Activated naive CD4-positive, alpha-beta T cell treated with anti-CD3 and anti-CD28 coated beads, Interleukin-2, amount 10 ng/mL, durations not matched to agents 7 days and 5 days (primary cell): ENCODE results near the gene NRROS.
"Not testable (repeated sequence)": the region's sequence is repeated elsewhere in the genome, so short reads cannot be mapped to it uniquely, and the experiment has no call there.

Experiments used
- CTCF ChIA-PET: fragments of 350-600 bp; sonication (Branson Sonifier 250); formaldehyde crosslinking; loops from one replicate; lab custom pipeline; 2021; ENCODE audit warnings: antibody characterized with exemption; lab: Charles Lee
- DNase-seq: peaks from one replicate; pipeline ENCODE4 v3.0.0-alpha.2; 2020
- H3K27ac Mint-ChIP-seq: one replicate; pipeline ENCODE4 v1.8.0; 2021; ENCODE audit warnings: mild to moderate bottlenecking, moderate library complexity, mixed read lengths
- H3K27me3 Mint-ChIP-seq: one replicate; pipeline ENCODE4 v1.8.0; 2021; ENCODE audit warnings: mild to moderate bottlenecking, mixed read lengths
- H3K36me3 Mint-ChIP-seq: one replicate; pipeline ENCODE4 v1.8.0; 2021; ENCODE audit warnings: mixed read lengths
- H3K4me1 Mint-ChIP-seq: one replicate; pipeline ENCODE4 v1.8.0; 2021; ENCODE audit warnings: mixed read lengths
- H3K4me3 Mint-ChIP-seq: one replicate; pipeline ENCODE4 v1.8.0; 2021; ENCODE audit warnings: mild to moderate bottlenecking, moderate library complexity, mixed read lengths
- H3K9me3 Mint-ChIP-seq: one replicate; pipeline ENCODE4 v1.8.0; 2021; ENCODE audit warnings: mixed read lengths

Gene NRROS

DNA sequence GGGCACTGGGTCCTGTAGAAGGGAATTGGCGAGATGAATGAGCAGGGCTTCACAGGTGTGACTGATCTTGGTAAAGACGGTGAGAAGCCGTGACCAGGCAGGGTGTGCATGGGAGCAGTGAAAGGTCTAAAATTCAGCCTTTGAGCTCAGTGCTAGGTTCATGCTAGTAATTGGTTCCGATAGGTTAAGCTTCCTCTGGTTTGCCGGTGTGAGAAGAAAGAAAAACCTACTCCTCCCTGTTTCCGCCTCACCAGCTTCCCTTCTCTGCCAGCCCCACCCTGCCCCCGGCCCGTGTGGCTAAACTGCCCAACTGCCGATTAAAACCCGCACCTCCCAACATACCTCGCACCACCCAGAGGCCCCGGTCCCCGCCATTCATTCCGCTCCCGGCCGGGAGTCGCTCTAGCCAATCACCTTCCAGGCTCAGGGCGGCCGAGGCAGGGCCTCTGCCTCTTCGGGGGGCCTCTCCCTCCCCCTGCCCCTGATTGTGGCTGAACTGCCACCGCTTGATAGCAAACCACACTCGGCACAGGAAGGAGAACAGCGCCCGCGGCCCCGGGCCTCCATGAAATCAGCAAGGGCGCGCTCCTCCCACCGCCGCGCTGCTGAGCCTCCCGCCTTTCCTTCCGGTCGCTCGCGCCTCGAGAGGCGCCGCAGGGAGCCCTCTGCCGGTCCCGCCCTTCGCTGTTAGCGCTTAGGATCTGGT is 7.3 kb upstream of the NRROS start:
- Mint-ChIP-seq H3K27me3 (peaks cover 12% of the 10 kb centered on the region), H3K4me3 (peak overlapping the region; percentile 92), H3K4me1 (peaks cover 66% of the 10 kb centered on the region), H3K36me3 (peaks cover 5% of the 10 kb centered on the region), H3K27ac (peak overlapping the region; percentile 96), H3K9me3 (no peaks in the 10 kb centered on the region)
- CTCF ChIA-PET, result interaction anchor here (1.1 to 7.0 kb wide), 6 partner anchors 8 to 64 kb away, joined by 3 to 51 read pairs (median 6); partner anchors contain the start of genes FBXO45, NRROS and WDR53
- peak; percentile 96 for DNase-seq

DNA sequence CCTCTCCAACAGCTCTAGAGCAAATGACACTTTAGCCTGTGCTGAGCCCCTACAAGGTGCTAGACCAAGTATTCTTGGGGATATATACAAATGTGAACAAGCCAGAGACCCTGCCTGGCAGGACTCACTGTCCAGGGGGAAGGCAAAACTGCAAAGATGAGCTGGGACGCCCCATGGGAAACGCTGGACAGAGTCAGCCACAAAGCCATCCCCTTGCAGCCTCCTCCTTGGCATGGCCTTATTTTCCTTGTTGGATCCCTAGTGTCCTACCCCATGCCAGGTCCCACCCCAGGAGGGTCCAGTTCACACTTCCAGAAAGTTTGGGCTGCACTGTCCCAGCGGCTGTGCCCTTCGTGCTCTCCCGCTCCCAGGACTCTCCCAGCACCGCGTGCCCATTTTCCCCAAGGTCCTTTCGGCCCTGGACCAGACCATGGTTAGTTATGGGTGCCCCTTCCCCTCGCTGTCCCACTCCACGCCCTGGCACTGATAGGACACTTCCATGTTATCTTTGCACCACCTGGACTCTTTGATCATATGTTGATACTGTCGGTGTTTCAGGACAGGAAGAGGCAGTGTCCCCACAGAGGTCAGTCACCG is 5.8 kb upstream of the NRROS start:
- Mint-ChIP-seq H3K27ac (peak overlapping the region; percentile 96), H3K27me3 (peaks cover 12% of the 10 kb centered on the region), H3K9me3 (no peaks in the 10 kb centered on the region), H3K36me3 (peaks cover 9% of the 10 kb centered on the region), H3K4me1 (peaks cover 74% of the 10 kb centered on the region), H3K4me3 (peak overlapping the region; percentile 92)
- CTCF ChIA-PET, result interaction anchor here (1.0 to 7.0 kb wide), 2 partner anchors 24 to 147 kb away, joined by 3 to 51 read pairs; no protein-coding TSS in a partner anchor
- DNase-seq, result no peak

DNA sequence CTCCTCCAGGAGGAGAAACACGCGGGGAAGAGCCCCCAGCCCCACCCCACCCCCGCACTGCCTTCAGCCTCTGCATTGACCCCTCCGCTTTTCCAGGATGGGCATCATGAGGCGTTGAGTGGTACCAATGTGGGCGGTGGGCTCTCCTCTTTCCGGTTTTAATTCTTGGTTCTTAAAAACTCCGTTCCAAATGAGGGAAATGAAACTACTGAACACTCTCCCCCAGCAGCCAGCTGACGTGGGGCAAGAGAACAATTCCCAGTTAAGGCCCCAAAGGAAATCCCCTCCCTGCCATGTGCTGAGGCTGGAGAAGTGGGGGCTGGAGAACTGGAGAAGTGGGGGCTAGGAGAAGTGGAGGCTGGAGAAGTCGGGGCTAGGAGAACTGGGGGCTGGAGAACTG is 5.3 kb upstream of the NRROS start:
- H3K4me3 Mint-ChIP-seq, result no peak overlapping the region
- peaks cover 77% of the 10 kb centered on the region for H3K4me1 Mint-ChIP-seq
- H3K9me3 Mint-ChIP-seq, result no peaks in the 10 kb centered on the region
- CTCF ChIA-PET, result interaction anchor here (1.1 to 7.0 kb wide), 2 partner anchors 24 to 51 kb away, joined by 3 to 51 read pairs; no protein-coding TSS in a partner anchor
- H3K36me3 Mint-ChIP-seq, result peaks cover 9% of the 10 kb centered on the region
- H3K27ac Mint-ChIP-seq, result no peak overlapping the region
- peaks cover 12% of the 10 kb centered on the region for H3K27me3 Mint-ChIP-seq
- no peak for DNase-seq

DNA sequence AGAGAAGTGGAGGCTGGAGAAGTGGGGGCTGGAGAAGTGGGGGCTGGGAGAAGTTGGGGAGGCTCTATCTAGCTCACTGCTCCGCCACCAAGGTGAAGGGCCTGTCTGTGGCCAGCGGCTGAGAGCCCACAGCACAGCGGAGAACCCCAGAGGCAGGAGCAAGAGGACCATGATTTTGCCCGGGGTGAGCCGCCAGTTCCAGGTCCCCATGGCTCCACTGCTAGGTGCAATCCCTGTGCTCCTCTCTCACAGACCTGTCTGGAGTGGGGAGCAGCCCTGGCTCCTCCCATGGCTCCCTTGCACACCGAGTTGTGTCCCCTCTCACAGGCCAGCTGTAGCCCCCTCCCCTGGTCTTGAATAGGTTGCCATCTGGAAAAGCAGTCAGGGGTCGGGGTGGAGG is 4.7 kb upstream of the NRROS start:
- no peak for DNase-seq
- CTCF ChIA-PET, result interaction anchor here (1.1 to 7.0 kb wide), 2 partner anchors 25 to 50 kb away, joined by 3 to 51 read pairs; no protein-coding TSS in a partner anchor
- Mint-ChIP-seq H3K36me3 (peaks cover 9% of the 10 kb centered on the region), H3K9me3 (no peaks in the 10 kb centered on the region), H3K4me1 (peaks cover 72% of the 10 kb centered on the region), H3K27me3 (peaks cover 12% of the 10 kb centered on the region), H3K27ac (peak overlapping the region; percentile 3), H3K4me3 (no peak overlapping the region)

DNA sequence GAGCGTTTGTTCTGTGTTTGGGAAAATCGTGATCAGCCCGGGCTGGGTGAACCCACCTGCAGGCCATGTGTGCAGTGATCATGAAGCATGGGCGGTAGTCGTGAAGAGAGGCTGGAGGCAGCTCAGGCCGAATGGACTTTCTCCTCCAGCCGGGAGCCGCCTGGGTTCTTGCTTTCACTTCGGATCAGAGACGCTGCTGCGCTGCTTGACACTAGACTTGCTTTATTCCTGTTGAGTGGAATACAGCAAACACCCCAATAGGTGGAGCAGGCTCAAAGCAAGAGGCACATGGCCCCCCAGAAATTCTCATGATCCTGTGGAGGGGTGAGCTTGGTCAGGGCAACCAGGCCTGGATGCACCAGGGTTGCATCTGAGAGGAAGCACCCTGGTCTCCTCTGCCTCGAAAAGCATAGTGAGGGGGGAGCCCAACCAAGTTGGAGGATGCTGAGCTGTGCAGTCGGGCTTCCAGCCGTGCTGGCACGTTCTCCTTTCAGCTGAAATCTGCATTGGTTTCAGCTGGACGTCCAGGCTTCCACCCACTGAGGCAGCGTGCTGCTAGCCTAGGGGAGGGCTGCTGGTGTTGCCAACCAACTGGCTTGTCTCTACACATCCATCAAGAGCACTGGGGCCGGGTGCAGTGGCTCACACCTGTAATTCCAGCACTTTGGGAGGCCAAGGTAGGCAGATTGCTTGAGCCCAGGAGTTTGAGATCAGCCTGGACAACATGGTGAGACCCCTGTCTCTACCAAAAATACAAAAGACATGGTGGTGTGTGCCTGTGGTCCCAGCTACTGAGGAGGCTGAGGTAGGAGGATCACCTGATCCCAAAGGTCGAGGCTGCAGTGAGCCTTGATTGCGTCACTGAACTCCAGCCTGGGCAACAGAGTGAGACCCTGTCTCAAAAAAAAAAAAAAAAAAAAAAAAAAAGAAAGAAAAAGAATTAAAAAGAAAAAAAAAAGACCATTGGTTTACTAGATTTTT is 2.8 kb upstream of the NRROS start:
- peaks cover 69% of the 10 kb centered on the region for H3K4me1 Mint-ChIP-seq
- H3K9me3 Mint-ChIP-seq, result no peaks in the 10 kb centered on the region
- H3K4me3 Mint-ChIP-seq, result no peak overlapping the region
- no peak for DNase-seq
- CTCF ChIA-PET, result interaction anchor here (0.7 to 0.9 kb wide), 3 partner anchors 11 to 48 kb away, joined by 3 to 4 read pairs (median 3); no protein-coding TSS in a partner anchor
- peak overlapping the region; percentile 9 for H3K27ac Mint-ChIP-seq
- peaks cover 12% of the 10 kb centered on the region for H3K27me3 Mint-ChIP-seq
- peaks cover 12% of the 10 kb centered on the region for H3K36me3 Mint-ChIP-seq

DNA sequence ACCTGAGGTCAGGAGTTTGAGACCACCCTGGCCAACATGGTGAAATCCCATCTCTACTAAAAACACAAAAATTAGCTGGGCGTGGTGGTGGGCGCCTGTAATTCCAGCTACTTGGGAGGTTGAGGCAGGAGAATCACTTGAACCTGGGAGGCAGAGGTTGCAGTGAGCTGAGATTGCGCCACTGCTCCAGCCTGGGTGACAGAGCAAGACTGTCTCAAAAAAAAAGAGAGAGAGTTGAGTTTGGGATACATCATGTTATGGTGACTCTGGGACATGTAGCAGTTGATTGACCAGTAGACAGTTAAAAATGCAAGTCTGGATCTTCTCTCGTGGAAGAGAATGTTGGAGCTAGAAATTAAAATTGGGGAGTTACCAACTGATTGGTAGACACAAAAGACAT is 1.6 kb upstream of the NRROS start:
- Mint-ChIP-seq H3K4me3 (peak overlapping the region; percentile 5), H3K4me1 (peaks cover 75% of the 10 kb centered on the region), H3K27me3 (peaks cover 12% of the 10 kb centered on the region), H3K36me3 (peaks cover 21% of the 10 kb centered on the region)
- H3K27ac Mint-ChIP-seq, DNase-seq, H3K9me3 Mint-ChIP-seq: not testable (repeated sequence)
- CTCF ChIA-PET, result interaction anchor here (3.9 kb wide), 1 partner anchor 47 kb away, joined by 17 read pairs; no protein-coding TSS in a partner anchor

- no peaks in the 10 kb centered on the region for H3K9me3 Mint-ChIP-seq
- CTCF ChIA-PET, result interaction anchor here (1.3 to 3.9 kb wide), 3 partner anchors 28 to 110 kb away, joined by 3 to 17 read pairs (median 3); no protein-coding TSS in a partner anchor
- H3K36me3 Mint-ChIP-seq, result peaks cover 27% of the 10 kb centered on the region
- DNase-seq, result no peak
- peaks cover 75% of the 10 kb centered on the region for H3K4me1 Mint-ChIP-seq
- peak overlapping the region; percentile 84 for H3K4me3 Mint-ChIP-seq
- peaks cover 12% of the 10 kb centered on the region for H3K27me3 Mint-ChIP-seq
- peak overlapping the region; percentile 91 for H3K27ac Mint-ChIP-seq
Measured at GRCh38 chr3:196638861-196639482, 522 bp upstream of the NRROS start.

GRCh38 chr3:196640297-196641018 is 964 bp downstream of the NRROS start:
- Mint-ChIP-seq H3K36me3 (peaks cover 37% of the 10 kb centered on the region), H3K4me1 (peaks cover 79% of the 10 kb centered on the region)
- DNase-seq, result no peak

DNA sequence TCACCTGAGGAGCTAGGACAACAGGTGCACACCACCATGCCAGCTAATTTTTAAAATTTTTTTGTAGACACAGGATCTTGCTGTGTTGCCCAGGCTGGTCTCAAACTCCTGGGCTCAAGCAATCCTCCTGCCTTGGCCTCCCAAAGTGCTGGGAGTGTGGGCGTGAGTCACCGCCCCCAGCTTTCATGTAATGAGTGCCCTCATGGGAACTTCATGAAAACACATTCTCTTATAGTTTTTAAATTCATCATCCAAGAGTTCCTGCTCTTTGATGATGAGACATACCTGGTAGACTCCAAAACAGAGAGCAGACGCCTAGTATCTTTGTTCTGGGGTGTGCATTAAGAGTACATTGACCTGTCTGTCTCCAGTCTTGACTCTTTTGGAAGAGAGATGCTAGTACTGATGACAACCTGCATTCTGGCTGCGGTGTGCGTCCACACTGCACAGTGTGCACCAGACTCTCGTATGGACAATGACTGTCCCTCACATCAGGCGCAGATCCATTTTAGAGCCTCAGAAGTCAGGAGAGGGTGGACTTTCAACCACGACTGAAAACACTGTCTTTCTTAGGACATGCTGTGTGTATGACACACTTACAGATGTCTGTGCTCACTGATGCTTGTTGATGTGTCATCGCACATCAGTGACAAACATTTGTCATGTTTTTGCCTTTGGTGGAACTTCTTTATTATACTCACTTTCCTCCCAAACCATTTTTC is 2.0 kb downstream of the NRROS start:
- no peaks in the 10 kb centered on the region for H3K9me3 Mint-ChIP-seq
- no peak for DNase-seq
- peak overlapping the region; percentile 84 for H3K4me3 Mint-ChIP-seq
- peak overlapping the region; percentile 91 for H3K27ac Mint-ChIP-seq
- peaks cover 81% of the 10 kb centered on the region for H3K4me1 Mint-ChIP-seq
- H3K27me3 Mint-ChIP-seq, result peaks cover 5% of the 10 kb centered on the region
- peaks cover 45% of the 10 kb centered on the region for H3K36me3 Mint-ChIP-seq
- CTCF ChIA-PET, result interaction anchor here (0.7 to 3.9 kb wide), 5 partner anchors 10 to 43 kb away, joined by 4 to 17 read pairs (median 5); no protein-coding TSS in a partner anchor

More at GRCh38 chr3:196640297-196641018, 964 bp downstream of the NRROS start:
- CTCF ChIA-PET, result interaction anchor here (1.3 to 3.9 kb wide), 4 partner anchors 9 to 112 kb away, joined by 3 to 17 read pairs (median 6); no protein-coding TSS in a partner anchor
- Mint-ChIP-seq H3K4me3 (peak overlapping the region; percentile 84), H3K27me3 (peaks cover 12% of the 10 kb centered on the region), H3K27ac (peak overlapping the region; percentile 91), H3K9me3 (no peaks in the 10 kb centered on the region)

GRCh38 chr3:196642434-196642833 is 2.9 kb downstream of the NRROS start:
- Mint-ChIP-seq H3K4me1 (peaks cover 87% of the 10 kb centered on the region), H3K36me3 (peaks cover 49% of the 10 kb centered on the region), H3K27ac (peak overlapping the region; percentile 42), H3K9me3 (no peaks in the 10 kb centered on the region), H3K4me3 (no peak overlapping the region), H3K27me3 (no peaks in the 10 kb centered on the region)
- DNase-seq, result no peak
- CTCF ChIA-PET, result interaction anchor here (0.9 to 1.7 kb wide), 2 partner anchors 14 to 33 kb away, joined by 5 to 8 read pairs; no protein-coding TSS in a partner anchor

DNA sequence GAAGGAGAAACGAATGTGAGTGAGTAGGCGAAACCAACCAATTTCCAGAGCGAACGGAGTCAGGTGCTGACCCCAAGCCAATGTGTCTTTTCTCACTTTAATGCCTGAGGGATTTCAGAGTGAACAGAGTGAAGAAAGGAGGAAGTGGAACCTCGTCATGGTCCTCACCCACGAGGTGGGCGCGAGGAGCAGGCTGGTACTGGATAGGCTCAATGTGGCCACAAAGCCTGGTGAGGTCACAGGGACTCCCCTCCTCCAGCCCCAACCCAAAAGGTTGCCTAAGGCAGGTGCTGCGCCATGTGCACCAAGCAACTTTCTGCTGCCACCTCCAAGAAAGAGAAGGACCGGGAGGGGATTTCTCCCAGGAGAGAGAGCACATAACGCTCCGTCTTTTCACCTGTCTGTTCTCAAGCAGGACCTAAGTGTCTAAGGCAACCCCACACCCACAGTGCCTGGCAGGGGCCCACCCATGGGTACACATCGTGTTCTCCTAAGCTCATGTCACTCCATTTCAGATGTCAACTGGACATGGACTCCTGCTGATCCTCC is 3.8 kb downstream of the NRROS start:
- Mint-ChIP-seq H3K27ac (no peak overlapping the region), H3K4me1 (peaks cover 87% of the 10 kb centered on the region), H3K9me3 (no peaks in the 10 kb centered on the region), H3K4me3 (no peak overlapping the region), H3K27me3 (no peaks in the 10 kb centered on the region), H3K36me3 (peaks cover 47% of the 10 kb centered on the region)
- CTCF ChIA-PET, result interaction anchor here (2.2 kb wide), 1 partner anchor 34 kb away, joined by 8 read pairs; no protein-coding TSS in a partner anchor
- no peak for DNase-seq

GRCh38 chr3:196643761-196644160 is 4.3 kb downstream of the NRROS start:
- Mint-ChIP-seq H3K4me3 (peak overlapping the region; percentile 23), H3K36me3 (peaks cover 48% of the 10 kb centered on the region), H3K27me3 (no peaks in the 10 kb centered on the region), H3K9me3 (no peaks in the 10 kb centered on the region), H3K27ac (peak overlapping the region; percentile 58), H3K4me1 (peaks cover 86% of the 10 kb centered on the region)
- no peak for DNase-seq
- CTCF ChIA-PET, result interaction anchor here (2.2 kb wide), 1 partner anchor 35 kb away, joined by 8 read pairs; no protein-coding TSS in a partner anchor
